ENCODE measurements around the gene C3orf70. TPM values are rescaled to one million over a fixed set of nuclear protein-coding genes. Genes with fewer than 3 reads are reported as not detected.

The C3orf70 gene
- total and polyA plus RNA-seq, 2 of the 8 experiments (the other 6 are each of a cell fraction or from before 2014, with no cell fraction given): 1.7 to 2.0 TPM

DNA sequence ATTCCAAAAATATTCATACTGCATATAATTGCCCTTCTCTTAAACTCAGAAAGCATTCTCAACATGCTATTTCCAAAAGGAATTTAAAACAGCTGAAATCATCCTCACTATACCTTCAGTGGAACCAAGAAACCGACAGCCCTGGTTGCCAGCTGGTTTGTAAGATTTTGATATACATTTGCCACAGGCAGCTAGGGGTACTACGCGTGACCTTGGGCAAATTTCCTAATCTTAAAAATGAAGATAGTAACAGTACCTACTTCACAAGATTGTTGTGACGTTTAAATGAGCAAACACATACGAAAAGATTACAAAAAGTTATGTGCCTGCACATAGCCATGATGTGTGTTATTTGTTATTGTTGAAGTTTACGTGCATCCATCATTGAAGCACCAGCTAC is 7.3 kb downstream of the C3orf70 start:
- CTCF ChIA-PET (ENCODE audit: partially characterized antibody): interaction anchor here (0.7 to 2.1 kb wide), 3 partner anchors 12 to 74 kb away, joined by 3 to 9 read pairs (median 4); no protein-coding TSS in a partner anchor

More for the DNA sequence above, 7.3 kb downstream of the C3orf70 start:
- TF ChIP-seq JUN (IDR thresholded peaks at IDR 0.05; ENCODE audit: low read depth, low read length): no peak
- no peak for TF ChIP-seq RAD21 (IDR thresholded peaks at IDR 0.05 in 1 of 2, conservative IDR thresholded peaks at IDR 0.05 in 1 of 2; ENCODE audit: low read depth in 2 of 2, low read length in 2 of 2)
- no peak for TF ChIP-seq CTBP2 (IDR thresholded peaks at IDR 0.05; ENCODE audit: borderline replicate concordance, insufficient read depth, insufficient read length, low read length)
- TF ChIP-seq, protein P1, sequence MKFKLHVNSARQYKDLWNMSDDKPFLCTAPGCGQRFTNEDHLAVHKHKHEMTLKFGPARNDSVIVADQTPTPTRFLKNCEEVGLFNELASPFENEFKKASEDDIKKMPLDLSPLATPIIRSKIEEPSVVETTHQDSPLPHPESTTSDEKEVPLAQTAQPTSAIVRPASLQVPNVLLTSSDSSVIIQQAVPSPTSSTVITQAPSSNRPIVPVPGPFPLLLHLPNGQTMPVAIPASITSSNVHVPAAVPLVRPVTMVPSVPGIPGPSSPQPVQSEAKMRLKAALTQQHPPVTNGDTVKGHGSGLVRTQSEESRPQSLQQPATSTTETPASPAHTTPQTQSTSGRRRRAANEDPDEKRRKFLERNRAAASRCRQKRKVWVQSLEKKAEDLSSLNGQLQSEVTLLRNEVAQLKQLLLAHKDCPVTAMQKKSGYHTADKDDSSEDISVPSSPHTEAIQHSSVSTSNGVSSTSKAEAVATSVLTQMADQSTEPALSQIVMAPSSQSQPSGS (IDR thresholded peaks at IDR 0.05; ENCODE audit: low read length): no peak
- Histone ChIP-seq H4K20me1 (replicated peaks in 1 of 2; ENCODE audit: control insufficient read depth in 1 of 2, insufficient read depth in 2 of 2, low read length in 2 of 2) (peaks cover 0 to 1% of the 10 kb centered on the region in 2 experiments), H3K9ac (replicated peaks in 1 of 4; ENCODE audit: extremely low read depth in 1 of 4, low read depth in 3 of 4, low read length in 3 of 4) (no peak overlapping the region), H4K5ac (ENCODE audit: insufficient read length, low read depth, low read length) (no peak overlapping the region), H3K23ac (ENCODE audit: insufficient read length) (no peak overlapping the region), H4K8ac (ENCODE audit: extremely low read depth, insufficient read depth, low read length) (no peak overlapping the region), H2BK20ac (ENCODE audit: low read length) (no peak overlapping the region), H3K27ac (ENCODE audit: low read depth, low read length) (no peak overlapping the region), H2BK5ac (ENCODE audit: low read depth, low read length) (no peak overlapping the region), H2AK5ac (ENCODE audit: low read depth, low read length) (no peak overlapping the region), H3K4ac (replicated peaks; ENCODE audit: insufficient read length, low read depth, low read length) (no peak overlapping the region), H3K79me2 (ENCODE audit: control insufficient read depth in 1 of 2, insufficient read depth in 2 of 2, low read length in 2 of 2) (no peaks in the 10 kb centered on the region), H3K56ac (replicated peaks; ENCODE audit: insufficient read length, low read depth, low read length) (no peak overlapping the region), H3K14ac (ENCODE audit: insufficient read length) (no peak overlapping the region), H3K4me2 (ENCODE audit: insufficient read depth in 1 of 2, low read depth in 2 of 2, low read length in 2 of 2) (no peak overlapping the region), H3K23me2 (ENCODE audit: low read depth, low read length) (no peaks in the 10 kb centered on the region; the same call in 1 of the 2 replicates), H2BK120ac (replicated peaks; ENCODE audit: low read depth, low read length) (no peak overlapping the region), H2AFZ (ENCODE audit: low read length) (no peak overlapping the region), H3K36me3 (ENCODE audit: control insufficient read depth in 2 of 4, insufficient read depth in 4 of 4, low read length in 3 of 4) (no peaks in the 10 kb centered on the region), H2BK15ac (ENCODE audit: low read length) (no peak overlapping the region), H4K91ac (replicated peaks; ENCODE audit: insufficient read length, low read length) (no peak overlapping the region), H3K27me3 (replicated peaks in 1 of 4; ENCODE audit: control insufficient read depth in 3 of 4, extremely low read depth in 1 of 4, insufficient read depth in 3 of 4, low read length in 3 of 4) (peaks cover 0 to 2% (median under 1%) of the 10 kb centered on the region in 4 experiments; a peak in 2 of 7 replicates), H3K9me3 (ENCODE audit: insufficient read depth in 2 of 2, low read depth in 1 of 2, low read length in 1 of 2) (no peaks in the 10 kb centered on the region), H3K4me3 (ENCODE audit: extremely low read depth in 1 of 4, insufficient read depth in 2 of 4, low read depth in 3 of 4, low read length in 4 of 4) (no peak overlapping the region), H2BK12ac (ENCODE audit: low read depth, low read length) (no peak overlapping the region), H3K79me1 (ENCODE audit: low read depth, low read length) (no peaks in the 10 kb centered on the region), H3K18ac (ENCODE audit: extremely low read depth, low read length) (no peak overlapping the region), H3K4me1 (replicated peaks in 1 of 4; ENCODE audit: control insufficient read depth in 3 of 4, insufficient read depth in 4 of 4, low read length in 3 of 4) (no peaks in the 10 kb centered on the region)
- 94% methylated on average over 6 of the region's 6 CpGs; no CpG with 5 or more reads in 1 of the 2 experiments for WGBS, 2 experiments (ENCODE audit: extremely low coverage in 1 of 2, insufficient coverage in 1 of 2, insufficient read length in 1 of 2, insufficient replicate concordance in 2 of 2, low coverage in 1 of 2, low lambda C conversion rate in 2 of 2, missing lambda C conversion rate in 1 of 2)
- no peak for FAIRE-seq
- POLR2A ChIA-PET (ENCODE audit: partially characterized antibody): no interaction called here
- DNase-seq (ENCODE audit: low read depth in 1 of 2, low spot score in 2 of 2): no peak
